ENCODE measurements around the gene COLQ. TPM values are rescaled to one million over a fixed set of nuclear protein-coding genes. Genes with fewer than 3 reads are reported as not detected.

COLQ gene
- total and polyA plus RNA-seq, 10 donors = 1.9 to 29.8 (median 6.7) TPM

DNA sequence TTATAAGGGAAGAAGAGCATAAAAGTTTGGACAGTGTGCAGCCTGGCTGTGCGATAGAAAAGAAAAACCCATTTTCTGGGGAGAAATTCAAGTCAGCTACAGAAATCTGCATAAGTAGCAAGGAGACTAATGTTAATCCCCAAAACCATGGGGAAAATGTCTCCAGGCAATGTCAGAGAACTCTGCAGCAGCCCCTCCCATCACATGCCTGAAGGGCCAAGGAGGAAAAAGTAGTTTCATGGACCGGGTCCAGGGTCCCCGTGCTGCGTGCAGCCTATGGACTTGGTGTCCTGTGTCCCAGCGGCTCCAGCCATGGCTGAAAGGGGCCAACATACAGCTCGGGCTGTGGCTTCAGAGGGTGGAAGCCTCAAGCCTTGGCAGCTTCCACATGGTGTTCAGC is 28.3 kb upstream of the COLQ start:
- peaks cover 0 to 16% (median 5%) of the 10 kb centered on the region in 8 donors for H3K9me3 ChIP-seq
- H3K27ac ChIP-seq = no peak overlapping the region
- H3K4me3 ChIP-seq = no peak overlapping the region
- H3K36me3 ChIP-seq = peaks cover 0 to 31% (median 0%) of the 10 kb centered on the region in 6 donors
- WGBS, 5 donors = 89 to 99% (median 94%) methylated on average over 6 of the region's 6 CpGs
- no peaks in the 10 kb centered on the region for H3K27me3 ChIP-seq (replicated peaks in 1 of 7)
- no peaks in the 10 kb centered on the region for H3K4me1 ChIP-seq
- TF ChIP-seq POLR2AphosphoS5 (IDR thresholded peaks at IDR 0.05) = no peak
- TF ChIP-seq, protein P1, sequence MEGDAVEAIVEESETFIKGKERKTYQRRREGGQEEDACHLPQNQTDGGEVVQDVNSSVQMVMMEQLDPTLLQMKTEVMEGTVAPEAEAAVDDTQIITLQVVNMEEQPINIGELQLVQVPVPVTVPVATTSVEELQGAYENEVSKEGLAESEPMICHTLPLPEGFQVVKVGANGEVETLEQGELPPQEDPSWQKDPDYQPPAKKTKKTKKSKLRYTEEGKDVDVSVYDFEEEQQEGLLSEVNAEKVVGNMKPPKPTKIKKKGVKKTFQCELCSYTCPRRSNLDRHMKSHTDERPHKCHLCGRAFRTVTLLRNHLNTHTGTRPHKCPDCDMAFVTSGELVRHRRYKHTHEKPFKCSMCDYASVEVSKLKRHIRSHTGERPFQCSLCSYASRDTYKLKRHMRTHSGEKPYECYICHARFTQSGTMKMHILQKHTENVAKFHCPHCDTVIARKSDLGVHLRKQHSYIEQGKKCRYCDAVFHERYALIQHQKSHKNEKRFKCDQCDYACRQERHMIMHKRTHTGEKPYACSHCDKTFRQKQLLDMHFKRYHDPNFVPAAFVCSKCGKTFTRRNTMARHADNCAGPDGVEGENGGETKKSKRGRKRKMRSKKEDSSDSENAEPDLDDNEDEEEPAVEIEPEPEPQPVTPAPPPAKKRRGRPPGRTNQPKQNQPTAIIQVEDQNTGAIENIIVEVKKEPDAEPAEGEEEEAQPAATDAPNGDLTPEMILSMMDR (IDR thresholded peaks at IDR 0.05 in 8 of 11, conservative IDR thresholded peaks at IDR 0.05 in 3 of 11) = no peak
- intact Hi-C loops (cut with DNase I; ENCODE audit: low total_unique reads) = no loop called here
- DNase-seq = no peak

DNA sequence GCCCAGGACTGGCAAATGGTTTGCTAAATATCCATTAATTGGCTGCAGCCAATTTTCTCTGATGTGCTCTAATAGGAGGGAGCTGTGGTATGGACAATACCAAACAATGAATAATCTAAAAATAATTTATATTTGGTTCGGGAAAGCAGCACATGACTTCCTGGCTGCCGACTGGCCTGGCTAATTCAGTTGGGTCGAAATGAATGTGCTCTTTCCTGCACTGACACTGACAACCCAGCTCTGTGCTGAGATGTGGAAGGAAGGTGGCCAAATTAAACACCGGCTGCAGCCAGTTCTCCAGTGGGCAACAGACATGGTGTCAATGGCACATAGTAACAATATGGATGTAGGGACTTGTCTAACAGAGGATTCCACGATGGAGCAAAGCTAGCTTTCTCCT is 21.1 kb upstream of the COLQ start:
- DNase-seq = no peak

DNA sequence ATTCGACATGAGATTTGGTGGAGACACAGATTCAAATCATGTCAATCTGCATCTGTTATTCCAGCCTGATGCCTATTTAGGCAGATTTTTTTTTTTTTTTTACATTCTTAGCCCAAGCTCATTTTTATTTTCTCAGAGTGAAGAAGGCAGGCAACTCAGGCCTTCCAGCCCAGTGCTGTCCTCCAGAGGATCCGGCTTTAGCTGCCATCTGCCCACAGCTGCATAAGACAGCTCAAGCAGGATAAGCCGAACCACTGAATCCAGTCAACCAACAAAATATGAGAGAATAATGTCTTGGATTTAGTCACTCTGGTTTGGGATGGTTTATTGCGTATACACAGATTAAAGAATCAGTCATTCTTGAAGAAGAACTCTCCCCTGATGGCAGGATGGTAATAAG is 19.9 kb upstream of the COLQ start:
- no peaks in the 10 kb centered on the region for H3K36me3 ChIP-seq
- no peak for TF ChIP-seq POLR2A (IDR thresholded peaks at IDR 0.05)
- TF ChIP-seq POLR2AphosphoS5 (IDR thresholded peaks at IDR 0.05) = no peak
- TF ChIP-seq, protein P1 (IDR thresholded peaks at IDR 0.05 in 8 of 11, conservative IDR thresholded peaks at IDR 0.05 in 3 of 11) = no peak
- intact Hi-C loops (cut with DNase I; ENCODE audit: low total_unique reads) = no loop called here
- no peaks in the 10 kb centered on the region for H3K27me3 ChIP-seq (replicated peaks in 1 of 7)
- peaks cover 0 to 12% (median 3%) of the 10 kb centered on the region in 6 donors for H3K4me1 ChIP-seq
- no peak for DNase-seq
- peaks cover 0 to 2% (median under 1%) of the 10 kb centered on the region in 8 donors for H3K9me3 ChIP-seq
- no peak overlapping the region for H3K4me3 ChIP-seq
- no peak overlapping the region for H3K27ac ChIP-seq
- WGBS, 5 donors = 96 to 100% (median 97%) methylated on average over 4 of the region's 4 CpGs

More for the DNA sequence above, 21.1 kb upstream of the COLQ start:
- no peaks in the 10 kb centered on the region for H3K27me3 ChIP-seq (replicated peaks in 1 of 7)
- H3K4me1 ChIP-seq = peaks cover 0 to 1% (median 0%) of the 10 kb centered on the region in 6 donors
- no peak for TF ChIP-seq POLR2AphosphoS5 (IDR thresholded peaks at IDR 0.05)
- no peak for TF ChIP-seq POLR2A (IDR thresholded peaks at IDR 0.05)
- TF ChIP-seq, protein P1 (IDR thresholded peaks at IDR 0.05 in 8 of 11, conservative IDR thresholded peaks at IDR 0.05 in 3 of 11) = no peak
- WGBS, 5 donors = 34 to 43% (median 40%) methylated on average over 5 of the region's 5 CpGs
- intact Hi-C loops (cut with DNase I; ENCODE audit: low total_unique reads) = no loop called here
- H3K9me3 ChIP-seq = peaks cover 0 to 14% (median 5%) of the 10 kb centered on the region in 8 donors
- no peaks in the 10 kb centered on the region for H3K36me3 ChIP-seq
- no peak overlapping the region for H3K27ac ChIP-seq
- no peak overlapping the region for H3K4me3 ChIP-seq

DNA sequence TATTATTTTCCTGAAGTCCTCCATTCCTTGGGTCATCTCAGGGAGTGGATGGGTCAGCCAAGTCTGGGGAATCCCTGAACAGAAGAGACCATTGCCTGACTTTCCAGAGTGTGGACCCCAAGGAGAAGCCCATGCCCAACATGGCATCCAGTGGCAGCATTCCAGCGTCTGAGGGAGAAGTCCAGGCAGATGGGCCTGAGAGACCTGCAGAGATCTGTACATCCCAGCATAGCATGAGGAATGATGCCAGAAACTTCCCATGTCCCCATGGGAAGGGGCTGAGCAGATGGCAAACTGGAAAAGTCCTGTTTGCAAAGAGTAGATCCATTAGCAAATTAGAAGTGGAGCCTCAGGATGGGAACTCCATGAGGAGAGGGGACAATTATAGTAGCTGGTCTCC is 17.6 kb upstream of the COLQ start:
- no peak for TF ChIP-seq POLR2AphosphoS5 (IDR thresholded peaks at IDR 0.05)
- no peak for TF ChIP-seq POLR2A (IDR thresholded peaks at IDR 0.05)
- TF ChIP-seq, protein P1 (IDR thresholded peaks at IDR 0.05 in 8 of 11, conservative IDR thresholded peaks at IDR 0.05 in 3 of 11) = no peak
- intact Hi-C loops (cut with DNase I; ENCODE audit: low total_unique reads) = no loop called here
- no peak for DNase-seq
- no peaks in the 10 kb centered on the region for H3K9me3 ChIP-seq
- no peak overlapping the region for H3K27ac ChIP-seq
- H3K27me3 ChIP-seq (replicated peaks in 1 of 7) = no peaks in the 10 kb centered on the region
- whole genome bisulfite sequencing, 5 donors = 95 to 100% (median 100%) methylated on average over 1 of the region's 1 CpG
- no peak overlapping the region for H3K4me3 ChIP-seq
- peaks cover 0 to 26% (median 9%) of the 10 kb centered on the region in 6 donors for H3K4me1 ChIP-seq
- H3K36me3 ChIP-seq = no peaks in the 10 kb centered on the region

All from spleen (tissue), 11 donors.